ENCODE results near the gene IRS2. TPM values are rescaled to one million over a fixed set of nuclear protein-coding genes. Genes with fewer than 3 reads are reported as not detected.

The IRS2 gene
- total and polyA plus RNA-seq, 2 experiments from 2014 or later = 3.6 to 14.5 TPM

DNA sequence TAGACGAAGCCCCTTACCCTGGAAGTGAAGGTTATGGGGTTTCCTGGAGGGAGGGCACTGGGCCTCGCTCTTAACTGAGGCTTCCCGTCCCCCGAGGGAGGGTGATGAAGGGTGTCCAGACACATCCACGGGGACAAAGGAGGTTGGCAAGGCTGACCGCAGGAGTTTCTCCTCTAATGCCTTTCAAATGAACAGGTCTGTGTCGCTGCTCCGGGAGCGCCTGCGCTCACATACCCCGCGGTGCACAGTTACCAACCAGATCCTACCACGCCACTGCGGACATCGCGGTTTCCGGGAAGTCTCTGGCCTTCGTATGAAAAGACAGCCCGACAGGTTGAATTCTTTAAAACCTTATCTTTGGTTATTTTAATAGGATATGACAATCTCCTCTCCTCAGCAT, 41.3 kb downstream of the IRS2 start (continued):
- TF ChIP-seq, protein P1, sequence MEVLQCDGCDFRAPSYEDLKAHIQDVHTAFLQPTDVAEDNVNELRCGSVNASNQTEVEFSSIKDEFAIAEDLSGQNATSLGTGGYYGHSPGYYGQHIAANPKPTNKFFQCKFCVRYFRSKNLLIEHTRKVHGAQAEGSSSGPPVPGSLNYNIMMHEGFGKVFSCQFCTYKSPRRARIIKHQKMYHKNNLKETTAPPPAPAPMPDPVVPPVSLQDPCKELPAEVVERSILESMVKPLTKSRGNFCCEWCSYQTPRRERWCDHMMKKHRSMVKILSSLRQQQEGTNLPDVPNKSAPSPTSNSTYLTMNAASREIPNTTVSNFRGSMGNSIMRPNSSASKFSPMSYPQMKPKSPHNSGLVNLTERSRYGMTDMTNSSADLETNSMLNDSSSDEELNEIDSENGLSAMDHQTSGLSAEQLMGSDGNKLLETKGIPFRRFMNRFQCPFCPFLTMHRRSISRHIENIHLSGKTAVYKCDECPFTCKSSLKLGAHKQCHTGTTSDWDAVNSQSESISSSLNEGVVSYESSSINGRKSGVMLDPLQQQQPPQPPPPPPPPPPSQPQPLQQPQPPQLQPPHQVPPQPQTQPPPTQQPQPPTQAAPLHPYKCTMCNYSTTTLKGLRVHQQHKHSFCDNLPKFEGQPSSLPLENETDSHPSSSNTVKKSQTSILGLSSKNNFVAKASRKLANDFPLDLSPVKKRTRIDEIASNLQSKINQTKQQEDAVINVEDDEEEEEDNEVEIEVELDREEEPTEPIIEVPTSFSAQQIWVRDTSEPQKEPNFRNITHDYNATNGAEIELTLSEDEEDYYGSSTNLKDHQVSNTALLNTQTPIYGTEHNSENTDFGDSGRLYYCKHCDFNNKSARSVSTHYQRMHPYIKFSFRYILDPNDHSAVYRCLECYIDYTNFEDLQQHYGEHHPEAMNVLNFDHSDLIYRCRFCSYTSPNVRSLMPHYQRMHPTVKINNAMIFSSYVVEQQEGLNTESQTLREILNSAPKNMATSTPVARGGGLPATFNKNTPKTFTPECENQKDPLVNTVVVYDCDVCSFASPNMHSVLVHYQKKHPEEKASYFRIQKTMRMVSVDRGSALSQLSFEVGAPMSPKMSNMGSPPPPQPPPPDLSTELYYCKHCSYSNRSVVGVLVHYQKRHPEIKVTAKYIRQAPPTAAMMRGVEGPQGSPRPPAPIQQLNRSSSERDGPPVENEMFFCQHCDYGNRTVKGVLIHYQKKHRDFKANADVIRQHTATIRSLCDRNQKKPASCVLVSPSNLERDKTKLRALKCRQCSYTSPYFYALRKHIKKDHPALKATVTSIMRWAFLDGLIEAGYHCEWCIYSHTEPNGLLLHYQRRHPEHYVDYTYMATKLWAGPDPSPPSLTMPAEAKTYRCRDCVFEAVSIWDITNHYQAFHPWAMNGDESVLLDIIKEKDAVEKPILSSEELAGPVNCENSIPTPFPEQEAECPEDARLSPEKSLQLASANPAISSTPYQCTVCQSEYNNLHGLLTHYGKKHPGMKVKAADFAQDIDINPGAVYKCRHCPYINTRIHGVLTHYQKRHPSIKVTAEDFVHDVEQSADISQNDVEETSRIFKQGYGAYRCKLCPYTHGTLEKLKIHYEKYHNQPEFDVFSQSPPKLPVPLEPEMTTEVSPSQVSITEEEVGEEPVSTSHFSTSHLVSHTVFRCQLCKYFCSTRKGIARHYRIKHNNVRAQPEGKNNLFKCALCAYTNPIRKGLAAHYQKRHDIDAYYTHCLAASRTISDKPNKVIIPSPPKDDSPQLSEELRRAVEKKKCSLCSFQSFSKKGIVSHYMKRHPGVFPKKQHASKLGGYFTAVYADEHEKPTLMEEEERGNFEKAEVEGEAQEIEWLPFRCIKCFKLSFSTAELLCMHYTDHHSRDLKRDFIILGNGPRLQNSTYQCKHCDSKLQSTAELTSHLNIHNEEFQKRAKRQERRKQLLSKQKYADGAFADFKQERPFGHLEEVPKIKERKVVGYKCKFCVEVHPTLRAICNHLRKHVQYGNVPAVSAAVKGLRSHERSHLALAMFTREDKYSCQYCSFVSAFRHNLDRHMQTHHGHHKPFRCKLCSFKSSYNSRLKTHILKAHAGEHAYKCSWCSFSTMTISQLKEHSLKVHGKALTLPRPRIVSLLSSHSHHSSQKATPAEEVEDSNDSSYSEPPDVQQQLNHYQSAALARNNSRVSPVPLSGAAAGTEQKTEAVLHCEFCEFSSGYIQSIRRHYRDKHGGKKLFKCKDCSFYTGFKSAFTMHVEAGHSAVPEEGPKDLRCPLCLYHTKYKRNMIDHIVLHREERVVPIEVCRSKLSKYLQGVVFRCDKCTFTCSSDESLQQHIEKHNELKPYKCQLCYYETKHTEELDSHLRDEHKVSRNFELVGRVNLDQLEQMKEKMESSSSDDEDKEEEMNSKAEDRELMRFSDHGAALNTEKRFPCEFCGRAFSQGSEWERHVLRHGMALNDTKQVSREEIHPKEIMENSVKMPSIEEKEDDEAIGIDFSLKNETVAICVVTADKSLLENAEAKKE (CRISPR knock-in tag; IDR thresholded peaks at IDR 0.05) = no peak
- TF ChIP-seq, protein P2, sequence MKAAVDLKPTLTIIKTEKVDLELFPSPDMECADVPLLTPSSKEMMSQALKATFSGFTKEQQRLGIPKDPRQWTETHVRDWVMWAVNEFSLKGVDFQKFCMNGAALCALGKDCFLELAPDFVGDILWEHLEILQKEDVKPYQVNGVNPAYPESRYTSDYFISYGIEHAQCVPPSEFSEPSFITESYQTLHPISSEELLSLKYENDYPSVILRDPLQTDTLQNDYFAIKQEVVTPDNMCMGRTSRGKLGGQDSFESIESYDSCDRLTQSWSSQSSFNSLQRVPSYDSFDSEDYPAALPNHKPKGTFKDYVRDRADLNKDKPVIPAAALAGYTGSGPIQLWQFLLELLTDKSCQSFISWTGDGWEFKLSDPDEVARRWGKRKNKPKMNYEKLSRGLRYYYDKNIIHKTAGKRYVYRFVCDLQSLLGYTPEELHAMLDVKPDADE (IDR thresholded peaks at IDR 0.05) = no peak
- TF ChIP-seq JUNB (IDR thresholded peaks at IDR 0.05; ENCODE audit: unreplicated experiment) (no peak), STAT1 (IDR thresholded peaks at IDR 0.05; ENCODE audit: unreplicated experiment) (no peak), ZNF331 (CRISPR knock-in tag; IDR thresholded peaks at IDR 0.05; ENCODE audit: low read depth) (no peak), ZNF114 (CRISPR knock-in tag; IDR thresholded peaks at IDR 0.05) (no peak), CREB1 (CRISPR knock-in tag; IDR thresholded peaks at IDR 0.05; ENCODE audit: low read depth) (no peak)
- TF ChIP-seq, protein P3, sequence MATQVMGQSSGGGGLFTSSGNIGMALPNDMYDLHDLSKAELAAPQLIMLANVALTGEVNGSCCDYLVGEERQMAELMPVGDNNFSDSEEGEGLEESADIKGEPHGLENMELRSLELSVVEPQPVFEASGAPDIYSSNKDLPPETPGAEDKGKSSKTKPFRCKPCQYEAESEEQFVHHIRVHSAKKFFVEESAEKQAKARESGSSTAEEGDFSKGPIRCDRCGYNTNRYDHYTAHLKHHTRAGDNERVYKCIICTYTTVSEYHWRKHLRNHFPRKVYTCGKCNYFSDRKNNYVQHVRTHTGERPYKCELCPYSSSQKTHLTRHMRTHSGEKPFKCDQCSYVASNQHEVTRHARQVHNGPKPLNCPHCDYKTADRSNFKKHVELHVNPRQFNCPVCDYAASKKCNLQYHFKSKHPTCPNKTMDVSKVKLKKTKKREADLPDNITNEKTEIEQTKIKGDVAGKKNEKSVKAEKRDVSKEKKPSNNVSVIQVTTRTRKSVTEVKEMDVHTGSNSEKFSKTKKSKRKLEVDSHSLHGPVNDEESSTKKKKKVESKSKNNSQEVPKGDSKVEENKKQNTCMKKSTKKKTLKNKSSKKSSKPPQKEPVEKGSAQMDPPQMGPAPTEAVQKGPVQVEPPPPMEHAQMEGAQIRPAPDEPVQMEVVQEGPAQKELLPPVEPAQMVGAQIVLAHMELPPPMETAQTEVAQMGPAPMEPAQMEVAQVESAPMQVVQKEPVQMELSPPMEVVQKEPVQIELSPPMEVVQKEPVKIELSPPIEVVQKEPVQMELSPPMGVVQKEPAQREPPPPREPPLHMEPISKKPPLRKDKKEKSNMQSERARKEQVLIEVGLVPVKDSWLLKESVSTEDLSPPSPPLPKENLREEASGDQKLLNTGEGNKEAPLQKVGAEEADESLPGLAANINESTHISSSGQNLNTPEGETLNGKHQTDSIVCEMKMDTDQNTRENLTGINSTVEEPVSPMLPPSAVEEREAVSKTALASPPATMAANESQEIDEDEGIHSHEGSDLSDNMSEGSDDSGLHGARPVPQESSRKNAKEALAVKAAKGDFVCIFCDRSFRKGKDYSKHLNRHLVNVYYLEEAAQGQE (IDR thresholded peaks at IDR 0.05; ENCODE audit: unreplicated experiment) = no peak

Data from GM23338 (cell line).